Left ventricle myocardium superior (tissue), 1 donor: ENCODE results near the gene HIPK2. TPM values are rescaled to one million over a fixed set of nuclear protein-coding genes. Genes with fewer than 3 reads are reported as not detected.

Experiments
- ATAC-seq: fragments of 200-7000 bp; cut with Tn5 transposase; one replicate; pipeline ENCODE4 v1.9.1; 2020; ENCODE audit warnings: mild to moderate bottlenecking, moderate library complexity
- DNase-seq: peaks from one replicate; pipeline ENCODE4 v3.0.0-alpha.2; 2020
- intact Hi-C: fragments of 100-400 bp; cut with micrococcal nuclease; formaldehyde crosslinking; loops from one replicate; pipeline ENCODE4 v1.11.0; 2022
- total RNA-seq: library from RNA; stranded (reverse); fragmentation: NEBNext Ultra II Directional; extraction: Animal tissue kit (Norgen Biotek cat#: 25700); gene quantifications from one replicate; pipeline ENCODE4 v1.2.1, GENCODE V29; 2021
- donor health status: DM: no; HTN: yes; CAD: no; lungs with severe emphysema.

HIPK2 gene
- total RNA-seq, 1 donor from 2014 or later, result 103 TPM

GRCh38 chr7:139703487-139704307 lies 74.1 kb downstream of the HIPK2 start:
- ATAC-seq (peak; percentile 72), DNase-seq (no peak)
- intact Hi-C loops, result no loop called here

GRCh38 chr7:139702811-139703486 lies 74.8 kb downstream of the HIPK2 start:
- DNase-seq (no peak), ATAC-seq (peak; percentile 73)
- intact Hi-C loops, result no loop called here

GRCh38 chr7:139702313-139702731 lies 75.5 kb downstream of the HIPK2 start:
- ATAC-seq (peak; percentile 42), DNase-seq (peak; percentile 65)
- intact Hi-C loops, result no loop called here

- intact Hi-C loops, result no loop called here
- DNase-seq (no peak), ATAC-seq (peak; percentile 41)
Measured at GRCh38 chr7:139701908-139702307, 75.9 kb downstream of the HIPK2 start.

GRCh38 chr7:139700505-139701235 lies 77.1 kb downstream of the HIPK2 start:
- no peak for ATAC-seq

GRCh38 chr7:139699640-139700504 lies 77.9 kb downstream of the HIPK2 start:
- DNase-seq (no peak), ATAC-seq (no peak)
- intact Hi-C loops, result no loop called here

More at GRCh38 chr7:139700505-139701235, 77.1 kb downstream of the HIPK2 start:
- intact Hi-C loops, result no loop called here
- no peak for DNase-seq

GRCh38 chr7:139698844-139699243 lies 79.0 kb downstream of the HIPK2 start:
- intact Hi-C loops, result no loop called here
- no peak for DNase-seq
- no peak for ATAC-seq

- ATAC-seq, result no peak
- intact Hi-C loops, result no loop called here
Measured at GRCh38 chr7:139698278-139698677, 79.5 kb downstream of the HIPK2 start.

GRCh38 chr7:139697056-139697455 lies 80.7 kb downstream of the HIPK2 start:
- intact Hi-C loops, result no loop called here
- no peak for DNase-seq
- ATAC-seq, result no peak

More at GRCh38 chr7:139698278-139698677, 79.5 kb downstream of the HIPK2 start:
- no peak for DNase-seq

GRCh38 chr7:139696552-139696951 lies 81.2 kb downstream of the HIPK2 start:
- intact Hi-C loops, result no loop called here
- DNase-seq, result no peak
- peak; percentile 14 for ATAC-seq

- ATAC-seq, result no peak
Measured at GRCh38 chr7:139695588-139695987, 82.2 kb downstream of the HIPK2 start.

GRCh38 chr7:139695051-139695450 lies 82.7 kb downstream of the HIPK2 start:
- DNase-seq, result no peak
- intact Hi-C loops, result no loop called here
- no peak for ATAC-seq

More at GRCh38 chr7:139695588-139695987, 82.2 kb downstream of the HIPK2 start:
- intact Hi-C loops, result no loop called here
- no peak for DNase-seq

- DNase-seq (no peak), ATAC-seq (no peak)
- intact Hi-C loops, result no loop called here
Measured at GRCh38 chr7:139694389-139694676, 83.5 kb downstream of the HIPK2 start.

- no peak for ATAC-seq
- intact Hi-C loops, result no loop called here
- DNase-seq, result no peak
Measured at GRCh38 chr7:139693651-139694388, 84.0 kb downstream of the HIPK2 start.

GRCh38 chr7:139692723-139693122 lies 85.1 kb downstream of the HIPK2 start:
- DNase-seq (no peak), ATAC-seq (peak; percentile 6)
- intact Hi-C loops, result no loop called here

- intact Hi-C loops, result no loop called here
- ATAC-seq (peak; percentile 94), DNase-seq (peak; percentile 90)
Measured at GRCh38 chr7:139691253-139691781, 86.5 kb downstream of the HIPK2 start.

GRCh38 chr7:139687980-139688632 lies 89.7 kb downstream of the HIPK2 start:
- no peak for DNase-seq
- ATAC-seq, result no peak
- intact Hi-C loops, result no loop called here
